RWPE1 (cell line): ENCODE results near the gene ACAP3.

Source experiments
- CTCF ChIA-PET: fragments of 350-600 bp; sonication (Branson Sonifier 250); formaldehyde crosslinking; extraction: SDS; loops from one replicate; lab custom pipeline; 2021; lab: Yijun Ruan, JAX
- POLR2A ChIA-PET: fragments of 400-600 bp; formaldehyde crosslinking; extraction: SDS; loops from one replicate; lab custom pipeline; 2020; ENCODE audit warnings: antibody characterized with exemption; ENCODE audit not compliant: low non-redundant PET; lab: Yijun Ruan, JAX
- DNase-seq: peaks from one replicate; pipeline ENCODE4 v3.0.0; 2012; ENCODE audit warnings: low spot score
- H3K27ac ChIP-seq: fragments of 450-650 bp; 2 replicates; pipeline ENCODE4 v1.5.1; 2017
- CTCF ChIP-seq: fragments of 450-650 bp; conservative IDR thresholded peaks from 2 replicates; pipeline ENCODE4 v1.5.1; 2017; ENCODE audit warnings: low read depth, mild to moderate bottlenecking

ACAP3 gene

GRCh38 chr1:1283821-1284220 lies 23.9 kb downstream of the ACAP3 start:
- CTCF ChIA-PET, result no interaction called here
- DNase-seq, result peak; percentile 71
- peak overlapping the region; percentile 43 for H3K27ac ChIP-seq
- POLR2A ChIA-PET, result no interaction called here
- TF ChIP-seq CTCF, result no peak

DNA sequence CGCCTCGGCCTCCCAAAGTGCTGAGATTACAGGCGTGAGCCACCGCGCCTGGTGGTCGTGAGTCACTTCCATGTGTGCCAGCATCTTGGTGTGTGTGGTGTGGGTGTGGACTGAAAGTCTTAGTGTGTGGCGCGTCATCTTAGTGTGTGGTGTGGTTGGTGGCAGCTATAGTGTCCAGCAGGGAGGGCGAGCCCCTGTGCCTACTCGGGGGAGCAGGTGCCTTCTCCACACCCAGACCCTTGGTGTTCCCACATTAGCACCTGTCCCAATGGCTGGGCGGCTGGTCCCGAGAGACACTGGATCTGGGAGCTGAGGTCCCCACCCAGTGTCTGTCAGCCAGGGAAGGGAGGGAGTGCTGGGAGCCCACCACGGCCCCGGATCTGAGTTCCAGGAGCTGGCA lies 24.7 kb downstream of the ACAP3 start:
- ChIA-PET CTCF (interaction anchor here (2.2 kb wide), 1 partner anchor 9 kb away, joined by 8 read pairs; no protein-coding TSS in a partner anchor), POLR2A (no interaction called here)
- TF ChIP-seq CTCF, result no peak
- peak overlapping the region; percentile 43 for H3K27ac ChIP-seq
- DNase-seq, result no peak

- ChIA-PET POLR2A (interaction anchor here (0.9 kb wide), 1 partner anchor 44 kb away, joined by 4 read pairs; no protein-coding TSS in a partner anchor), CTCF (interaction anchor here (0.6 to 2.2 kb wide), 4 partner anchors 8 to 159 kb away, joined by 3 to 8 read pairs (median 3); no protein-coding TSS in a partner anchor)
- peak overlapping the region; percentile 67 for H3K27ac ChIP-seq
- TF ChIP-seq CTCF, result no peak
- DNase-seq, result no peak
These were observed 26.0 kb downstream of the ACAP3 start for GRCh38 chr1:1281533-1282321.

- POLR2A ChIA-PET, result interaction anchor here (0.6 kb wide), 1 partner anchor 147 kb away, joined by 4 read pairs; no protein-coding TSS in a partner anchor
- no peak for TF ChIP-seq CTCF
- CTCF ChIA-PET, result interaction anchor here (0.9 to 2.2 kb wide), 2 partner anchors 9 to 11 kb away, joined by 3 to 8 read pairs; no protein-coding TSS in a partner anchor
- H3K27ac ChIP-seq, result peak overlapping the region; percentile 67
- DNase-seq, result no peak
These were observed 26.8 kb downstream of the ACAP3 start for GRCh38 chr1:1280782-1281481.

GRCh38 chr1:1279028-1279427 lies 28.7 kb downstream of the ACAP3 start:
- no peak for DNase-seq
- CTCF ChIA-PET, result interaction anchor here (0.6 to 0.7 kb wide), 2 partner anchors 39 to 142 kb away, joined by 3 read pairs; no protein-coding TSS in a partner anchor
- TF ChIP-seq CTCF, result no peak
- H3K27ac ChIP-seq, result no peak overlapping the region
- POLR2A ChIA-PET, result no interaction called here

DNA sequence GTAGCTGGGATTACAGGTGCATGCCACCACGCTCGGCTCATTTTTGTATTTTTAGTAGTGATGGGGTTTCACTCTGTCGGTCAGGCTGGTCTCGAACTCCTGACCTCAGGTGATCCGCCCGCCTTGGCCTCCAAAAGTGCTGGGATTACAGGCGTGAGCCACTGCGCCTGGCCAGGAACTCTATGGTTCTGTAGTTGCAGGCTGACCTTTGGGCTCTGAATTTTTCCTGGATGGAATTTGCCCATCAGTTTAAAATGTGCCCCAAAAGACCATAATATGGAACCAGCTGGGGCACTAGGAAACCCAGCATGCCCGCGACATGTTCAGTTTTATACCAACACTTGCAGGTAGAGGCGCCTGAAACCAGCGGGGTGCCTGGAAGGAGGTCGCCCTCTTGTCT lies 29.1 kb downstream of the ACAP3 start:
- TF ChIP-seq CTCF, result no peak
- ChIA-PET POLR2A (no interaction called here), CTCF (interaction anchor here (0.6 kb wide), 1 partner anchor 39 kb away, joined by 3 read pairs; no protein-coding TSS in a partner anchor)
- H3K27ac ChIP-seq, result no peak overlapping the region
- DNase-seq, result no peak
